ENCODE data around the gene MACROH2A2. TPM values are rescaled to one million over a fixed set of nuclear protein-coding genes. Genes with fewer than 3 reads are reported as not detected.

MACROH2A2 gene
- total and polyA plus RNA-seq, 2 of the 8 experiments (the other 6 are each of a cell fraction or from before 2014, with no cell fraction given): 7.9 to 9.3 TPM

GRCh38 chr10:70032667-70033289 is 19.9 kb upstream of the MACROH2A2 start:
- Histone ChIP-seq H3K4me1 (replicated peaks in 1 of 4; ENCODE audit: control insufficient read depth in 3 of 4, insufficient read depth in 4 of 4, low read length in 3 of 4) (no peaks in the 10 kb centered on the region), H3K36me3 (ENCODE audit: control insufficient read depth in 2 of 4, insufficient read depth in 4 of 4, low read length in 3 of 4) (no peaks in the 10 kb centered on the region), H3K27ac (ENCODE audit: low read depth, low read length) (no peak overlapping the region), H4K5ac (ENCODE audit: insufficient read length, low read depth, low read length) (no peak overlapping the region), H3K4me2 (ENCODE audit: insufficient read depth in 1 of 2, low read depth in 2 of 2, low read length in 2 of 2) (no peak overlapping the region), H3K4me3 (ENCODE audit: extremely low read depth in 1 of 4, insufficient read depth in 2 of 4, low read depth in 3 of 4, low read length in 4 of 4) (no peak overlapping the region), H3K18ac (ENCODE audit: extremely low read depth, low read length) (no peak overlapping the region), H3K27me3 (replicated peaks in 1 of 4; ENCODE audit: control insufficient read depth in 3 of 4, extremely low read depth in 1 of 4, insufficient read depth in 3 of 4, low read length in 3 of 4) (no peaks in the 10 kb centered on the region; a peak in 2 of 7 replicates), H2BK20ac (ENCODE audit: low read length) (no peak overlapping the region), H3K23me2 (ENCODE audit: low read depth, low read length) (no peaks in the 10 kb centered on the region), H3K4ac (replicated peaks; ENCODE audit: insufficient read length, low read depth, low read length) (no peak overlapping the region), H4K91ac (replicated peaks; ENCODE audit: insufficient read length, low read length) (no peak overlapping the region), H2BK12ac (ENCODE audit: low read depth, low read length) (no peak overlapping the region), H2AK5ac (ENCODE audit: low read depth, low read length) (no peak overlapping the region), H3K9ac (replicated peaks in 1 of 4; ENCODE audit: extremely low read depth in 1 of 4, low read depth in 3 of 4, low read length in 3 of 4) (no peak overlapping the region), H4K8ac (ENCODE audit: extremely low read depth, insufficient read depth, low read length) (no peak overlapping the region), H3K79me2 (ENCODE audit: control insufficient read depth in 1 of 2, insufficient read depth in 2 of 2, low read length in 2 of 2) (no peaks in the 10 kb centered on the region), H2BK15ac (ENCODE audit: low read length) (no peak overlapping the region), H4K20me1 (replicated peaks in 1 of 2; ENCODE audit: control insufficient read depth in 1 of 2, insufficient read depth in 2 of 2, low read length in 2 of 2) (no peaks in the 10 kb centered on the region), H2BK120ac (replicated peaks; ENCODE audit: low read depth, low read length) (no peak overlapping the region), H3K79me1 (ENCODE audit: low read depth, low read length) (no peaks in the 10 kb centered on the region), H3K56ac (replicated peaks; ENCODE audit: insufficient read length, low read depth, low read length) (no peak overlapping the region), H2AFZ (ENCODE audit: low read length) (no peak overlapping the region), H2BK5ac (ENCODE audit: low read depth, low read length) (no peak overlapping the region), H3K23ac (ENCODE audit: insufficient read length) (no peak overlapping the region), H3K9me3 (ENCODE audit: insufficient read depth in 2 of 2, low read depth in 1 of 2, low read length in 1 of 2) (no peaks in the 10 kb centered on the region; a peak in 1 of 4 replicates), H3K14ac (ENCODE audit: insufficient read length) (no peak overlapping the region)
- no peak for TF ChIP-seq KDM5A (IDR thresholded peaks at IDR 0.05; ENCODE audit: low read length)
- no peak for TF ChIP-seq GTF2F1 (IDR thresholded peaks at IDR 0.05; ENCODE audit: borderline replicate concordance, low read depth, low read length)
- TF ChIP-seq EGR1 (IDR thresholded peaks at IDR 0.05; ENCODE audit: borderline replicate concordance, low read depth, low read length): no peak
- TF ChIP-seq SP4 (IDR thresholded peaks at IDR 0.05; ENCODE audit: low read length): no peak
- TF ChIP-seq PHF8 (conservative IDR thresholded peaks at IDR 0.05; ENCODE audit: low read depth, low read length): no peak
- TF ChIP-seq, protein P1, sequence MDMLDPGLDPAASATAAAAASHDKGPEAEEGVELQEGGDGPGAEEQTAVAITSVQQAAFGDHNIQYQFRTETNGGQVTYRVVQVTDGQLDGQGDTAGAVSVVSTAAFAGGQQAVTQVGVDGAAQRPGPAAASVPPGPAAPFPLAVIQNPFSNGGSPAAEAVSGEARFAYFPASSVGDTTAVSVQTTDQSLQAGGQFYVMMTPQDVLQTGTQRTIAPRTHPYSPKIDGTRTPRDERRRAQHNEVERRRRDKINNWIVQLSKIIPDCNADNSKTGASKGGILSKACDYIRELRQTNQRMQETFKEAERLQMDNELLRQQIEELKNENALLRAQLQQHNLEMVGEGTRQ (IDR thresholded peaks at IDR 0.05; ENCODE audit: low read length): no peak
- TF ChIP-seq EZH2 (IDR thresholded peaks at IDR 0.05; ENCODE audit: low read depth, low read length, severe bottlenecking): no peak
- DNase-seq (ENCODE audit: low read depth in 1 of 2, low spot score in 2 of 2) (no peak), FAIRE-seq (no peak)
- WGBS, 2 experiments (ENCODE audit: extremely low coverage in 1 of 2, insufficient coverage in 1 of 2, insufficient read length in 1 of 2, insufficient replicate concordance in 2 of 2, low coverage in 1 of 2, low lambda C conversion rate in 2 of 2, missing lambda C conversion rate in 1 of 2): 83% methylated on average over 5 of the region's 5 CpGs; no CpG with 5 or more reads in 1 of the 2 experiments
- CTCF ChIA-PET (ENCODE audit: partially characterized antibody): interaction anchor here (0.6 to 1.1 kb wide), 3 partner anchors 30 to 132 kb away, joined by 3 to 4 read pairs (median 3); no protein-coding TSS in a partner anchor
- POLR2A ChIA-PET (ENCODE audit: partially characterized antibody): no interaction called here
